GM06990 (cell line): Measurements from ENCODE around the gene BNC2.

ENCODE experiments used
- DNase-seq: peaks from one replicate; pipeline ENCODE4 v3.0.0-alpha.2; 2011; ENCODE audit not compliant: insufficient read length; ENCODE audit errors: extremely low read depth
- H3K27me3 ChIP-seq: replicated peaks from 2 replicates; pipeline ENCODE4 v1.6.0; 2011; ENCODE audit warnings: low read length; ENCODE audit not compliant: control insufficient read depth, insufficient read depth
- H3K36me3 ChIP-seq: 2 replicates; pipeline ENCODE4 v1.5.1; 2011; ENCODE audit warnings: low read length; ENCODE audit not compliant: control insufficient read depth, insufficient read depth
- H3K4me3 ChIP-seq: replicated peaks from 2 replicates; pipeline ENCODE4 v1.5.1; 2011; ENCODE audit warnings: low read depth, mild to moderate bottlenecking, control low read depth, low read length
- TF ChIP-seq, protein P1 (sequence below): IDR thresholded peaks from 2 replicates; pipeline ENCODE4 v1.5.1; 2011; ENCODE audit warnings: low read length, control low read depth, mild to moderate bottlenecking, inconsistent platforms; ENCODE audit not compliant: insufficient read depth, poor library complexity, severe bottlenecking

The BNC2 gene

DNA sequence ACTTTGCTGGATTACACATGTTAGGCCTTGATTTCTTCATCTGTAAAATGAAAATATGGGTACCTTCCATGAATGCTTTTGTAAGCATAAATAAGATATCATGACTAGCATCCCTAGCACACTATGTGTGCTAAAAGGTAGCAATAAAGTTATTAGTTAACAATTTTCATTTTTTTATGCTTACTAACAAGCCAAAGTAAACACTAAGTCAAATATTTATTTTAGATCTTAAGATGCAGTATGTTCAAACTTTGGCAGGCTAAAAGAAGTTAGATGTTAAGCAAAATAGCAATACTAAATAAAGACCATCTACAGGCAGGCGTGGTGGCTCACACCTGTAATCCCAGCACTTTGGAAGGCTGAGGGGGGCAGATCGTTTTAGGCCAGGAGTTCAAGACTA, 169.1 kb downstream of the BNC2 start:
- H3K4me3 ChIP-seq = no peak overlapping the region
- no peaks in the 10 kb centered on the region for H3K36me3 ChIP-seq
- no peak for DNase-seq
- no peaks in the 10 kb centered on the region; the same call in 1 of the 2 replicates for H3K27me3 ChIP-seq
- TF ChIP-seq, protein P1, sequence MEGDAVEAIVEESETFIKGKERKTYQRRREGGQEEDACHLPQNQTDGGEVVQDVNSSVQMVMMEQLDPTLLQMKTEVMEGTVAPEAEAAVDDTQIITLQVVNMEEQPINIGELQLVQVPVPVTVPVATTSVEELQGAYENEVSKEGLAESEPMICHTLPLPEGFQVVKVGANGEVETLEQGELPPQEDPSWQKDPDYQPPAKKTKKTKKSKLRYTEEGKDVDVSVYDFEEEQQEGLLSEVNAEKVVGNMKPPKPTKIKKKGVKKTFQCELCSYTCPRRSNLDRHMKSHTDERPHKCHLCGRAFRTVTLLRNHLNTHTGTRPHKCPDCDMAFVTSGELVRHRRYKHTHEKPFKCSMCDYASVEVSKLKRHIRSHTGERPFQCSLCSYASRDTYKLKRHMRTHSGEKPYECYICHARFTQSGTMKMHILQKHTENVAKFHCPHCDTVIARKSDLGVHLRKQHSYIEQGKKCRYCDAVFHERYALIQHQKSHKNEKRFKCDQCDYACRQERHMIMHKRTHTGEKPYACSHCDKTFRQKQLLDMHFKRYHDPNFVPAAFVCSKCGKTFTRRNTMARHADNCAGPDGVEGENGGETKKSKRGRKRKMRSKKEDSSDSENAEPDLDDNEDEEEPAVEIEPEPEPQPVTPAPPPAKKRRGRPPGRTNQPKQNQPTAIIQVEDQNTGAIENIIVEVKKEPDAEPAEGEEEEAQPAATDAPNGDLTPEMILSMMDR = no peak

DNA sequence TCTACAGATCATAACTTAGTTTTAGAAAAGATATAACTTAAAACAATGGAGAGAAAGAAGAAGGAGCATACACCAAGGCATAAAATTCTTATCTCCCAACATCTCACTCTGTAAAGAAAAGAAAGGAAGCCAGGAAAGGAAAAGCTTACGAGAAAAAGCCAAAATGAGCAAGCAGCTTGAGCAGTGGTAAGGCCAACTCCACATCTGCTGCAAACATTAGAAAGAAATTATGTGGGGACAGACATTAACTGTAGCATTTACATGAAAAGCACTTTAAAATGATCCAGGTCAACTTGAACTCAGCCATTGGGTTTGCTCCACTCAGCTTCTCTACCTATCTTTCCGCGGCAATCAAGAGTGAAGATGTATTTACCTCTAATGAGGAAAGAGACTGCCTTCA, 176.9 kb downstream of the BNC2 start:
- TF ChIP-seq, protein P1 = no peak
- no peaks in the 10 kb centered on the region for H3K36me3 ChIP-seq
- no peak overlapping the region for H3K4me3 ChIP-seq
- H3K27me3 ChIP-seq = no peaks in the 10 kb centered on the region
- DNase-seq = no peak

DNA sequence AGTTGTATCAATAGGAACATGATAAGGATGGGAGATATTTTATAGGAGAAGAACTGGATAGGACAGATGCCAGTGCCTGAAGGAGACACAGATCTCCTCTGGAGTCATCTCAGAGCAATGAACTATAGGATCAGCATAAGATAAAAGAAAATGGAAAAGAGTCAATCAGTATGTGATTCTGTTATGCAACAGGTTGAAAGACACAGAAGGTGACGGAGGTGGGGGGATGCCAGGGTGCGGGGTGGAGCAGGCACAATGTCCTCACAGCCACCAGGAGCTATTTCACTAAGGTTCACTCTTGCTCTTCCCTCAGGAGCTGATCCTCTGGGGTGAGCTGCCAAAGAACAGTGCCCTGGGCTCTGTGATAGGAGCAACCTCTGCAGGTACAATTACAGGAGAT, 179.8 kb downstream of the BNC2 start:
- Histone ChIP-seq H3K27me3 (no peaks in the 10 kb centered on the region), H3K36me3 (no peaks in the 10 kb centered on the region), H3K4me3 (no peak overlapping the region)
- TF ChIP-seq, protein P1 = no peak
- DNase-seq = no peak

DNA sequence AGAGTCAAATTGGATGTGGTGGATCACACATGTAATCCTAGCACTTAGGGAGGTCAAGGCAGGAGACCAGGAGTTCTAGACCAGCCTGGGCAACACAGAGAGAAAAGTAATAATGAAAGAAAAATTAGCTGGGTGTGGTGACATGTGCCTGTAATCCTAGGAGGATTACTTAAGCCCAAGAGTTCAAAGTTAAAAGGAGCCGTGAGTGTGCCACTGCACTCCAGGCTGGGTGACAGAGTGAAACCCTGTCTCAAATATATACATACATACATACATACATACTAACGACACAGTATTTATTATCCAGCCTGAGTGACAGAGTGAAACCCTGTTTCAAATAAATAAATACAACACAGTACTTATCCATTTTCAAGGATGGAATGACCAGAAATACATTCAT, 180.3 kb downstream of the BNC2 start:
- no peak for DNase-seq
- H3K4me3 ChIP-seq = no peak overlapping the region

DNA sequence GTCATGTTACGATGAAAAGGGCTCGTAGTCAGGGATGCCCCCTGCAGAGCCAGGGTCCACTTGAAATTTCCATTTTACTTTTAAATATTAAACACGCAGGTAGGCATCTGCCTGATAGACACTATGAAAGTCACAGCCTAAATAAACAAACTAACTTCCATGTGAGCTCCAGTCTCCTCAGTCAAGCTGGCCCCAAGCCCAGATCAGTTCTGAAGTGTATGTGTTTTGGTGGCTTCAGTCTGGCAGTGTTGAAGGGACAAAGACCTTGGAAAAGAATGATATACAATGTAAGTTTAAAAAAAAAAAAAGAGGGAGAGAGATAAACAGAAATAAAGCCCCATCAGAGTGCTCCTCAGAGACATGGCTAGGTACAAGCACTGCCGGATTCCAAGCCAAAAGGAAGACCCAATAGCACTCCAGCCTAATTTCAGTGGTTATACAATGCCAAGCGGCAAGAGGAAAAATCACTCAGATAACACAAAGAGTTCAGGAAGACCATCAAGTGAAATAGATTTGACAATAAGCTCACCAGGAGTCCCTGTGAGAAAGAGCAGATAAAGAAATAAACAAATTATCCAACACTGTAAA, 181.0 kb downstream of the BNC2 start:
- Histone ChIP-seq H3K36me3 (no peaks in the 10 kb centered on the region), H3K27me3 (no peaks in the 10 kb centered on the region), H3K4me3 (no peak overlapping the region)
- no peak for DNase-seq
- TF ChIP-seq, protein P1 = no peak

More for the DNA sequence above, 180.3 kb downstream of the BNC2 start:
- TF ChIP-seq, protein P1 = no peak
- no peaks in the 10 kb centered on the region for H3K27me3 ChIP-seq
- no peaks in the 10 kb centered on the region for H3K36me3 ChIP-seq

DNA sequence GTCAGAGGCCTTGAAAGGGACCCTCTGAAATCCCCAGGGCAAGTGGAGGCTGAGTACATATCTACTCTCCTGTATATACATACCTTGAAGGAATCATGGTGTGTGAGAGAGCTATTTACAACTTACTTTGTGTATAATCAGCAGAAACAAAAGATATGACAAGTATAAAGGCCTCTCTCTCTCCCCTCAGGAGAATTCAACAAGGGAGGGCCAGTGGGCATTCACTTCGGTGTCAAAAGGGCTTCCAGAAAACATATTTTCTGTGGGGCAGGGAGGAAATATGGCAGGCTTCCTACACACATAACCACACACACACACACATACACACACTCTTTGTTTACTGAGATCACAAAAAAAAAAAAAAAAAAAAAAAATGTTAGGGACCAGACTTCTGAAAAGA, 181.7 kb downstream of the BNC2 start:
- no peaks in the 10 kb centered on the region for H3K27me3 ChIP-seq
- no peak for DNase-seq
- H3K36me3 ChIP-seq = no peaks in the 10 kb centered on the region
- no peak overlapping the region for H3K4me3 ChIP-seq
- TF ChIP-seq, protein P1 = no peak
